ENCODE data around the gene KLHL34.

Gene KLHL34

GRCh38 chrX:21655901-21656586, 2.1 kb downstream of the KLHL34 start:
- no peak for DNase-seq

GRCh38 chrX:21645886-21646285, 12.2 kb downstream of the KLHL34 start:
- no peak for DNase-seq

- no peak for DNase-seq
Observed at GRCh38 chrX:21645431-21645830, 12.7 kb downstream of the KLHL34 start.

- no peak for DNase-seq
Observed at GRCh38 chrX:21639775-21640174, 18.4 kb downstream of the KLHL34 start.

- no peak for DNase-seq
Observed at GRCh38 chrX:21638311-21638710, 19.8 kb downstream of the KLHL34 start.

GRCh38 chrX:21632027-21632426, 26.1 kb downstream of the KLHL34 start:
- DNase-seq, result no peak

- DNase-seq, result no peak
Observed at GRCh38 chrX:21623778-21624501, 34.2 kb downstream of the KLHL34 start.

- DNase-seq, result no peak
Observed at GRCh38 chrX:21620234-21620633, 37.9 kb downstream of the KLHL34 start.

- DNase-seq, result no peak
Observed at GRCh38 chrX:21616386-21616785, 41.7 kb downstream of the KLHL34 start.

GRCh38 chrX:21612154-21612553, 46.0 kb downstream of the KLHL34 start:
- DNase-seq, result no peak

- DNase-seq, result no peak
Observed at GRCh38 chrX:21610168-21610567, 48.0 kb downstream of the KLHL34 start.

GRCh38 chrX:21606002-21606401, 52.1 kb downstream of the KLHL34 start:
- DNase-seq, result no peak

All from NCI-H2107 (cell line).